HG03520 (cell line): ENCODE measurements around the gene ESRRB.

Experiments
- ATAC-seq: cut with Tn5 transposase; IDR thresholded peaks from one replicate; pipeline ENCODE4 v1.9.1; 2021; ENCODE audit warnings: mild to moderate bottlenecking, moderate library complexity; ENCODE audit not compliant: unreplicated experiment

ESRRB gene

GRCh38 chr14:76446486-76446885, 70.5 kb downstream of the ESRRB start:
- ATAC-seq, result no peak

DNA sequence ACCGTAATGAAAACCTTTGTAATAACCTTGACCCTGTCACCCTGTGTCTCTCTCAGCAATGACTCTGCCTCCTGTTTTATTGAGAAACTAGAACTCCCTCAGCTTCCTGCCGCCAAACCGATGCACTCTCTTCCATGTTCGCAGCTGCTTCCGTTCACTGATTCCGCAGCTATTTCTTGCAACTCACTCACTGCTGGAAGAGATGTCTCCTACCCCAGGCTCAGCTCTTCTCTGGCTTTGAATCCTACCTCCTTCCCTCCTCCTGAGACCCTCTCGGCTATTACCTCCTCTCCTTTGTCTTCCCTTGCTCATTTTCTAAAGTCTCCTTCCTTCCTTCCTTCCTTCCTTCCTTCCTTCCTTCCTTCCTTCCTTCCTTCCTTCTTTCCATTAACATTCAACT, 71.0 kb downstream of the ESRRB start:
- ATAC-seq, result no peak

DNA sequence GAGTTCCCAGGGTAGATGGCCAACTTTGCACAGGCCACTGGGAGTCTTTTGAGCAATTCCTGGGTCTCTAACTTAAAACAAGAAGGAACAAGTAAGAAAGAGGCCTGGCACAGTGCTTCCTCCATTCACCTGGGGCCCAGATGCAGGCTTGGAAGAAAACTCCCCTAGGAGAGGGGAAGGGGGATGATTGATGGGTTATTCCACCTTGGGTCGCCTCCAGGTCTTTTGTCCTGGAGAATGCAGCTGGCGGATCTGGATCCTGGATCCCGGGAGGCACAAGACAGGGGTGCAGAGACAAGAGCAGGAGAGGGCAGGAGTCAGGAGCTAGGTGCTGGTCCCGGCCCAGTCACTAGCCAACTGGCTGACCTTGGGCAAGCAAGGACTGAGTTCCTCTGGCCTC, 74.5 kb downstream of the ESRRB start:
- ATAC-seq, result no peak

- ATAC-seq, result no peak
Observed at GRCh38 chr14:76456200-76456599, 80.3 kb downstream of the ESRRB start.

GRCh38 chr14:76456891-76457586, 81.1 kb downstream of the ESRRB start:
- no peak for ATAC-seq

GRCh38 chr14:76457841-76458240, 81.9 kb downstream of the ESRRB start:
- no peak for ATAC-seq

GRCh38 chr14:76461886-76462285, 85.9 kb downstream of the ESRRB start:
- no peak for ATAC-seq

DNA sequence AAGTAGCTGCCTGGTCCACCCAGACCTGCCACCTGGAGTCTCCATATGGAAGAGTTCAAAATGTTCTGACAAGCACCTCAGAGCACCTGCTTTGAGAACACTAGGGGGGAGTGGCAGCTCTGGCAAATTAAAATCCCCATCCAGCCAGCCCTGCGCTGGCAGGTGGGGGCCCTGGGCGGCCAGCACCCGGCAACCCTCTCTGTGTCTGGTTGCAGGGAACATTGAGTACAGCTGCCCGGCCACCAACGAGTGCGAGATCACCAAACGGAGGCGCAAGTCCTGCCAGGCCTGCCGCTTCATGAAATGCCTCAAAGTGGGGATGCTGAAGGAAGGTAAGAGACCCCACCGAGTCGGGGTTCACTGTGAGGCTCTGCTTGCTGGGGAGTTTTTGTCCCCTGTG, 86.4 kb downstream of the ESRRB start:
- no peak for ATAC-seq

DNA sequence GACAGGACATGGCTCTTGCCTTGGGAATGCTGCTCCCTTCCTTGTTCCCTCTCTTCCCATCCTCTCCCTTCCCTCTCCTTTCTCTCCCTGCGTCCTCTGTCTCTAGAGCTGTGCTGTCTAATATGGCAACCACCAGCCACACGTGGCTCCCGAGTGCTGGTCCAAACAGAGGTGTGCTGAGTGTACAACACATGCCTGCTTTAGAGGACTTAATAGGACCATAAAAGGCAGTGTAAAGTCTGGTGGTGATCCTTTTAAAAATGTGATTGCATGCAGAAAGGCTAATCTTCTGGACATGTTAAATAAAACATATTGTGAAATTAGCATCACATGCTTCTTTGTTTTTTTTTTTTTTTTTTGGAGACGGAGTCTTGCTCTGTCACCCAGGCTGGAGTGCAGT, 87.2 kb downstream of the ESRRB start:
- no peak for ATAC-seq

DNA sequence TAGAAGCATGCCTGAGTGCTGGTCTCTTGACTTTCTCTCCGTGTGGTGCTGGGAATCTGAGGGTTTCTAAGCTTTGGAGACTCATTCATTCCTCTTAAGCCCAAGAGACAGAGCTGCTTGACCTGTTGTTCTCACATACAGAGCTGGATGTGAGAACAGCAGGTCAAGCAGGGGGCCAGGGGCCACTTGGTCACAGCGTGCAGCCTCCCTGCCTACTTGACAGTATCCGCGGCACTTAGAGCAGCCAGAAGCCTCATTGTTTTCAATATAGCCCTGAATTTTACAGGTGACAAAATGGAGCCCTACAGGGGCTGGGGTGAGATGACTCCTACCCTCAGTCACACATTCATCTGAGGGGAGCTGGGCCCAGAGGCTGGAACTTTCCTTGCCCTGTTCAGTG, 88.9 kb downstream of the ESRRB start:
- ATAC-seq, result no peak

- no peak for ATAC-seq
Observed at GRCh38 chr14:76465664-76466063, 89.7 kb downstream of the ESRRB start.

- ATAC-seq, result no peak
Observed at GRCh38 chr14:76467711-76468155, 91.8 kb downstream of the ESRRB start.

GRCh38 chr14:76472199-76472723, 96.3 kb downstream of the ESRRB start:
- ATAC-seq, result no peak

DNA sequence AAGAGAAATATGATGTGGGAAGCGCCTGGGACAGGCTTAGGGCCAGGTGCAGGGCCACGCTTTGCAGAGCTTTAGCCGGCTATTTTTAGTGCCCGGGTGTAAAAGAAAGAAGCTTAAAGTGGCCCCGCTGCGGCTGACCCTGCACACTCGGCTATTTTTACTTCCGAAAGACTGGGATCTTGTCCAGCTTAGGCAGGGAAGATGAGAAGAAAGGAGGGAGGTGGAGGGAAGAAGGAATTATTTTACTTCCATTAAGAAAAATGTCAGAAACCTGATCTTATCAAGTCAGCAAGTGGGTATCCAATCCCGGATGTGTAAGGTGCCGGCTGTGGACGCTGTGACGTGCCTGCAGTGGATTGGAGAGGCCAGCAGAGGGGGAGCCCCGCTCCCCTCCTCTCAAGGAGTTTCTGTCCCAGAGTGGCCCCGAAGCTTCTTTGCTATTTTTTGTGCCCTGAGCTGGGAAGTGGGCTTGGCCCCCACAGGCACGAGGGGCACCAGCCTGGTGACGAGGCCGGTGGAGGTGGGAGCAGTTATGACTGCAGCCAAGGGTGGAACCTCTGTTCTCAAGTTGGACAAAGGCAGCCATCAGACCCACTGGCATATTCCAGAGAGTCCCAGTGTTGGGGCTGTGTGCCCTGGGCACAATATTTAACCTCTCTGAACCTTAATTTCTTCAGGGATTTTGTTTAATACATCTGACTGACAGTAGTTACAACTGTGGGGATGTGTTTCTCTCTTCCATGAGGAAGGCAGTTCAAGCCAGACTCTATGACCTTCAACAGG, 97.7 kb downstream of the ESRRB start:
- no peak for ATAC-seq

DNA sequence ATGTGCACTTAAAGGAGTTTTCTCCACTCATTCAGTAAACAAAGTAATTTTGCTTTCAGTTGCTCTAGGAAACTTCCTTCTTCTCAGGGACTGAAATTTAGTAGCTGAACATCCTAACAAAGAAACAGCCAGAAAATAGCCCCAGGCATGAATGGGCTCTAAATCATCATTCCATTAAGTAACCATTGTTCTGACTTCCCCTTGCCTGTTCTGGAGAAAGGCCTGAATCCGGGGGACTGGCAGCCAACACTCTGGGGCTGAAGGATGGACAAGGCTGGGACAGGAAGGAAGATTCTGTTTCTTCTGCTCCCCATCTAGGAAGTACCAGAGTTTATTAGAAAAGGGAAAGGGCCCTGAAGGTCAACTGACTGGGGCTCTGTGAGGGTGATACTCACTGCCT, 104.5 kb downstream of the ESRRB start:
- ATAC-seq, result no peak

DNA sequence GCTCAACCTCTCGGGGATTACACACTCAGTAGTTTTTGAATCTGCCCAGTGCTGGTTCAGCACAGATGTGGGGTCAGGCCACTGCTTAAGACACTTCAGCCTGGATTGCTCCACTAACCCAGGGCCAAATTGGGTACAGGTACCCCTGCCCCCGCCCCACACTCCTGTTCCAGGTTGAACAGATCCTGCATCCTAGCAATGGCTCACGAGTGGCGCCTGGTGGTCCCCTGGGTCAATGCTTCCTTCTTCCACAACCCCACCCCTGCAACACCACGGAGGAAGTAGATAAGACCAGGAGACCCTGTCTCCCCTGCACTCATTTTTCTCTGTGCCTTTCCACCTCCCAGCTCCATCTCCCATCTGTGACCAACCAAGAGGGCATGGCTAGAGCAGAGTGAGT, 108.4 kb downstream of the ESRRB start:
- ATAC-seq, result no peak

- ATAC-seq, result no peak
Observed at GRCh38 chr14:76486251-76486743, 110.4 kb downstream of the ESRRB start.

DNA sequence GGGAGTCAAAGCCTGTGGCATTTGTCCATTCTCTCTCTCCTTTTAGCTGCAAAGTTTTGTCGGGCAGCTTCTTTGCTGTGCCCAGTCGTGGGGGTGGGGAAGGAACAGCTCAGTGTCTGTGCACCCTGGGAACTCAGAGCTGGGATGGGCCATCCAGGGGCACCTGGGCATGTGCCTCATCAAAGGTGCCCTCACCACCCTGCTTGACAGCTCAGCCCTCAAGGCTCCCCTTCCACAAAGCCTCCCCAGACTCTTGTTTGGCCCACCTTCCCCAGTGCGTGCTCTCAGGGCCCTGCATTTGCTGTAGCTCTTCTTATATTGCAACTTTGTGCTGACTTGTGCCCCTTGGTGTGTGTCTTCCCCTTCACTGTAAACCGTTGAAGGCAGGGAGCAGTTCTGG, 112.6 kb downstream of the ESRRB start:
- no peak for ATAC-seq

GRCh38 chr14:76489667-76490066, 113.7 kb downstream of the ESRRB start:
- ATAC-seq, result no peak

- ATAC-seq, result no peak
Observed at GRCh38 chr14:76490111-76490510, 114.2 kb downstream of the ESRRB start.

GRCh38 chr14:76490735-76491134, 114.8 kb downstream of the ESRRB start:
- ATAC-seq, result no peak
